NCI-H2029 (cell line): ENCODE data around the gene NACAD.

Experiments
- DNase-seq: peaks from one replicate; lab custom pipeline; 2025; lab: John Stamatoyannopoulos, UW

NACAD gene

GRCh38 chr7:45074528-45075354, 14.0 kb downstream of the NACAD start:
- no peak for DNase-seq

GRCh38 chr7:45073786-45074527, 14.8 kb downstream of the NACAD start:
- no peak for DNase-seq

- no peak for DNase-seq
Measured at GRCh38 chr7:45073031-45073785, 15.6 kb downstream of the NACAD start.

- DNase-seq = no peak
Measured at GRCh38 chr7:45072131-45073030, 16.4 kb downstream of the NACAD start.

- DNase-seq = no peak
Measured at GRCh38 chr7:45071528-45071927, 17.2 kb downstream of the NACAD start.

GRCh38 chr7:45070254-45070642, 18.5 kb downstream of the NACAD start:
- no peak for DNase-seq

GRCh38 chr7:45069444-45070253, 19.1 kb downstream of the NACAD start:
- no peak for DNase-seq

GRCh38 chr7:45068236-45069023, 20.3 kb downstream of the NACAD start:
- no peak for DNase-seq

- DNase-seq = no peak
Measured at GRCh38 chr7:45067582-45067981, 21.2 kb downstream of the NACAD start.

GRCh38 chr7:45066409-45066808, 22.4 kb downstream of the NACAD start:
- DNase-seq = no peak

GRCh38 chr7:45065031-45065995, 23.5 kb downstream of the NACAD start:
- DNase-seq = no peak

- no peak for DNase-seq
Measured at GRCh38 chr7:45064047-45064725, 24.6 kb downstream of the NACAD start.

- no peak for DNase-seq
Measured at GRCh38 chr7:45061806-45062425, 26.9 kb downstream of the NACAD start.

- DNase-seq = no peak
Measured at GRCh38 chr7:45061352-45061751, 27.4 kb downstream of the NACAD start.

- no peak for DNase-seq
Measured at GRCh38 chr7:45060295-45060694, 28.5 kb downstream of the NACAD start.

- no peak for DNase-seq
Measured at GRCh38 chr7:45057878-45058277, 30.9 kb downstream of the NACAD start.

GRCh38 chr7:45055594-45056219, 33.1 kb downstream of the NACAD start:
- DNase-seq = no peak
